Right lobe of liver (tissue), 6 donors: ENCODE results near the gene LHFPL6. TPM values are rescaled to one million over a fixed set of nuclear protein-coding genes. Genes with fewer than 3 reads are reported as not detected.
A peak's percentile ranks its signal among the peaks of the same experiment; 100 is the strongest.

Experiments
- ATAC-seq, 4 donors: fragments of 200-7000 bp; cut with Tn5 transposase; one replicate each; pipeline ENCODE4 v1.9.1; 2020; ENCODE audit warnings: mild to moderate bottlenecking in 4 of 4, moderate library complexity in 4 of 4
- DNase-seq, 3 donors: peaks; one replicate each; pipeline ENCODE4 v3.0.0-alpha.2; 2020
- H3K27ac ChIP-seq, 3 donors: fragments of 200-600 bp; one replicate each; pipeline ENCODE4 v1.8.0; 2022
- H3K27me3 ChIP-seq, 2 donors: fragments of 200-600 bp; one replicate each; pipeline ENCODE4 v1.8.0; 2022
- H3K36me3 ChIP-seq, 4 donors: fragments of 200-600 bp; sonication (generic) in 1 of 4; one replicate each; pipeline versions ENCODE4 v1.5.1 to v1.8.0; 2017 to 2022; ENCODE audit warnings: control low read depth in 1 of 4
- H3K4me1 ChIP-seq, 4 donors: fragments of 200-600 bp; sonication (generic) in 1 of 4; one replicate each; pipeline versions ENCODE4 v1.5.1 to v1.8.0; 2017 to 2022; ENCODE audit warnings: control low read depth in 1 of 4
- H3K4me3 ChIP-seq, 3 donors: fragments of 200-600 bp; one replicate each; pipeline ENCODE4 v1.8.0; 2022
- H3K9me3 ChIP-seq, 4 donors: fragments of 200-600 bp; sonication (generic) in 1 of 4; one replicate each; pipeline versions ENCODE4 v1.5.1 to v1.8.0; 2017 to 2022; ENCODE audit warnings: control low read depth in 1 of 4
- POLR2A ChIP-seq: fragments of 450-650 bp; IDR thresholded peaks from one replicate; pipeline ENCODE4 v1.6.1; 2017; ENCODE audit warnings: antibody characterized with exemption, mild to moderate bottlenecking
- WGBS: methylation state at CpG from one replicate; pipeline ENCODE4 v1.1.6; 2018; ENCODE audit warnings: low coverage, low lambda C conversion rate; ENCODE audit not compliant: insufficient coverage; ENCODE audit errors: missing lambda C conversion rate; 5-methylcytosine and 5-hydroxymethylcytosine counted together
- intact Hi-C, 2 donors: fragments of 100-400 bp; cut with DNase I; formaldehyde crosslinking; loops; one replicate each; pipeline versions ENCODE4 v1.11.2 to v1.14.1; 2022
- total RNA-seq, 6 experiments: library from RNA; depleted of rRNA in 2 of 6; stranded (reverse); fragments of >200 nt in 2 of 6; fragmentation: NEBNext Ultra II Directional in 3 of 6; extraction: Animal tissue kit (Norgen Biotek cat#: 25700) in 3 of 6; gene quantifications; one replicate each; pipeline versions ENCODE4 v1.1.0 to v1.2.4, GENCODE V29; 2016 to 2023
- TF ChIP-seq, protein P1 (sequence below), 4 donors: fragments of 200-600 bp in 3 of 4; fragments of 450-650 bp in 1 of 4; IDR thresholded peaks; one replicate each; pipeline versions ENCODE4 v1.5.1 to v1.8.0; 2016 to 2022; ENCODE audit warnings: antibody characterized with exemption in 4 of 4, mild to moderate bottlenecking in 2 of 4
- donor health status: DM: no; HTN: yes; CAD: no.
- donor health status: DM: no; HTN: no; CAD: no.
- donor health status: DM: no; HTN: no; CAD: no.
- donor health status: DM: no; HTN: yes; CAD: no.
- donor health status: DM: no; HTN: yes; CAD: no.

The LHFPL6 gene
- total RNA-seq, 6 experiments from 2014 or later, result 3.0 to 8.4 (median 4.6) TPM

DNA sequence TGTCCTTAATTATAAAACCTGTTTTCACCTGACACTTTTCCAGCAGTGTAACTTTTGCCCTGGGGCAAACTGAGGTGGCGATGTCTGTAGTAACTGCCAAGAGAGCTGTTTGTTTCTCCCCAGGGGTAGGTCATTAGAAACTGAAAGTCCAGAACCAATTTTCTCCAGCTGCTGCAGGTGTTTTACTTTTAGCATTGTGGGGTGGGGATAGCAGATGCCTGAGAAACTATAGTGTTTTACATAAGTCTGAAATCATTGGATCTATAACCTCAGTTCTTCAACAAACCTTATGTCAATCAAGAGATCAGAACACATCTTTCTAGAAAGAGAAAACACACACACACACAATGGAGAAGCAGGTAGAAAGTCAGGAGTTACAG lies 92.7 kb downstream of the LHFPL6 start:
- peak in 2 of 4 donors; percentile 25 to 82 for ATAC-seq
- WGBS, result 8% methylated on average over 1 of the region's 1 CpG

DNA sequence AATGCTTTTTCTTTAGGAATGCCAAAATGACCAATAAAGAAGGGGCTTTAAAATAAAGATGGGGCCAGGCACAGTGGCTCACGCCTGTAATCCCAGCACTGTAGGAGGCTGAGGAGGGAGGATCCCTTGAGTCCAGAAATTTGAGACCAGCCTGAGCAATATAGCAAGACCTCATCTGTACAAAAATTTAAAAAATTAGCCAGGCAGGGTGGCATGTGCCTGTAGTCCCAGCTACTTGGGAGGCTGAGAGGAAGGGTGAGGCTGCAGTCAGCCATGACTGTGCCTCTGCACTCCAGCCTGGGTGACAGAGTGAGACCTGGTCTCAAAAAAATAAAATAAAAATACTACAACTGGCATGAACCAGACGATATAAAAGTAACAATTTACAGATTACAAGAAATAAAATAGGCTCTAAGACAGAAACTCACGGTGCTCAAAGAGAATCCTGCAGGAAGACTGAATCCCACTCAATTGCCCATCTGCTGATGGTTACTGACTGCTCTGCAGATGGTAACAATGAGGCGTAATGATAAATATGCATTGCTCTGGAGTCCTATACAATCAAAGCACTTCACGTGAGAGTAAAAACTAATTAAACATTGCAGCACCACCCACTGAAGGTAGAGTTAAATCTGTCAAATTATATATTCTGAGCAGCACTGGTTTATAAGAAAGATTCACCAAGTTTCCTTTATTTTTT lies 93.2 kb downstream of the LHFPL6 start:
- no peak for ATAC-seq
- no peak overlapping the region for H3K4me3 ChIP-seq

More for the DNA sequence above, 92.7 kb downstream of the LHFPL6 start:
- no peak overlapping the region for H3K27ac ChIP-seq
- no peak overlapping the region for H3K4me3 ChIP-seq
- H3K9me3 ChIP-seq, result no peaks in the 10 kb centered on the region
- TF ChIP-seq POLR2A, result no peak
- TF ChIP-seq, protein P1, sequence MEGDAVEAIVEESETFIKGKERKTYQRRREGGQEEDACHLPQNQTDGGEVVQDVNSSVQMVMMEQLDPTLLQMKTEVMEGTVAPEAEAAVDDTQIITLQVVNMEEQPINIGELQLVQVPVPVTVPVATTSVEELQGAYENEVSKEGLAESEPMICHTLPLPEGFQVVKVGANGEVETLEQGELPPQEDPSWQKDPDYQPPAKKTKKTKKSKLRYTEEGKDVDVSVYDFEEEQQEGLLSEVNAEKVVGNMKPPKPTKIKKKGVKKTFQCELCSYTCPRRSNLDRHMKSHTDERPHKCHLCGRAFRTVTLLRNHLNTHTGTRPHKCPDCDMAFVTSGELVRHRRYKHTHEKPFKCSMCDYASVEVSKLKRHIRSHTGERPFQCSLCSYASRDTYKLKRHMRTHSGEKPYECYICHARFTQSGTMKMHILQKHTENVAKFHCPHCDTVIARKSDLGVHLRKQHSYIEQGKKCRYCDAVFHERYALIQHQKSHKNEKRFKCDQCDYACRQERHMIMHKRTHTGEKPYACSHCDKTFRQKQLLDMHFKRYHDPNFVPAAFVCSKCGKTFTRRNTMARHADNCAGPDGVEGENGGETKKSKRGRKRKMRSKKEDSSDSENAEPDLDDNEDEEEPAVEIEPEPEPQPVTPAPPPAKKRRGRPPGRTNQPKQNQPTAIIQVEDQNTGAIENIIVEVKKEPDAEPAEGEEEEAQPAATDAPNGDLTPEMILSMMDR (IDR thresholded peaks at IDR 0.05), result no peak
- no peak for DNase-seq
- H3K4me1 ChIP-seq, result no peaks in the 10 kb centered on the region
- no peaks in the 10 kb centered on the region for H3K27me3 ChIP-seq
- no peaks in the 10 kb centered on the region for H3K36me3 ChIP-seq
- intact Hi-C loops, result no loop called here

DNA sequence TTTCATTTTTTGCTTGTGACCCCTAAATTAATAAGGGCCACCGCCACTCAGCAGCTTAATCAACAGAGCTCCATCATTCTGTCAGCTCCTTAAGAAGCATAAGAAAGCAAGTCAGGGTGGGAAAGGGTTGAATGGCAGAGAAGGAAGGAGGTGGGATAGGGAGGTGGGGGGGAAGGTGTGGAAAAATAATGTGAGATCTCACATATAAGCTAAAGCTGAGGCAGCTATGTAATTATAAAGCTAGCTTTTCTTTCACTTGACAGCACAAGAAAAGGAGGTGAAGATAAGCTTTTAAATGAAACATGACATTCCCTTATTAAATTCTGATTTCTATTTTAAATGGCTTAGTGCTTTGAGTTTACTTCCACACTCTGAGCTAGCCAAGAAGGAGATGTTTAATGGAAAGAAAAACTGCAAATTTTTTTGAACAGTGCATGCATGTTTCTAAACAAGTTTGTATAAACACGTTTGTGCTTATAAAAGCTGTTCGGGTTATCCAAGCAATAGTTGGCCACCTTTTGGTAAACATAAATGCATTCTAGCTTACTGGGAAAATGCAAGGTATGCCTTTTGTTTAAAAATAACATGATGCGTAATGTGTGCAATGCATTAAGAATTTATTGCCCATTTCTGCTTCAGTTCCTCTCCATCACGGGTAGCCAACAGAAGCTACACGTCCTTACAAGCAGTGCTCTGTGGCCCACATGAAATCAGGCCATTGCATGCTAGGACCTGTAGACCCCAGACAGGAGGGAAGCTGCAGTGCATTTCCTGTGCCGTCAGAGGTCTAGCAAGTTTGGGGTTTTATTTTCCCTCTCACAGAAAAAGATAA lies 96.2 kb downstream of the LHFPL6 start:
- intact Hi-C loops, result no loop called here
- no peak for ATAC-seq
- TF ChIP-seq, protein P1 (IDR thresholded peaks at IDR 0.05), result no peak
- no peak for TF ChIP-seq POLR2A
- 43% methylated on average over 7 of the region's 7 CpGs for whole genome bisulfite sequencing
- no peak overlapping the region for H3K4me3 ChIP-seq
- H3K4me1 ChIP-seq, result no peaks in the 10 kb centered on the region
- no peak overlapping the region for H3K27ac ChIP-seq
- H3K9me3 ChIP-seq, result no peaks in the 10 kb centered on the region
- H3K27me3 ChIP-seq, result no peaks in the 10 kb centered on the region
- DNase-seq, result no peak
- H3K36me3 ChIP-seq, result no peaks in the 10 kb centered on the region

More for the DNA sequence above, 93.2 kb downstream of the LHFPL6 start:
- Histone ChIP-seq H3K27ac (no peak overlapping the region), H3K9me3 (no peaks in the 10 kb centered on the region), H3K36me3 (no peaks in the 10 kb centered on the region), H3K4me1 (no peaks in the 10 kb centered on the region), H3K27me3 (no peaks in the 10 kb centered on the region)
- 44% methylated on average over 5 of the region's 5 CpGs for WGBS
- no peak for TF ChIP-seq POLR2A
- TF ChIP-seq, protein P1 (IDR thresholded peaks at IDR 0.05), result no peak
- no peak for DNase-seq
- intact Hi-C loops, result no loop called here

DNA sequence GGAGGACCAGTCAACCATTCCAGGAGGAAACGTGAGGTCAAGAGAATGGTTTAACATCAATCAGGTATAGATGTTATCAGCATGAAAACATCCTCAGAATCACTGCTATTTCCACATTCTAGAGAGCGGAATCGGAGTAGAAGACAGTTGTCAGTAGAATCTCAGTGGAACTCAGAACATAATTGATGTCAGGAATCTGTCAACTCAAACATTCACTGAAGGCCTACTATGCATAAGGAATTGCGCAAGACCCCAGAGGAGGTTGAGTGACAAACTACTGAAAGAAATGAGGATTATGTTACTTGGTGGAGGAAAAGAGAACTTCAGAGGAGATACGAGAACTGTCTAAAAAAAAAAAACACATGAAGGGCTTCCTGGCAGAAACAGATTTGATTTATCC lies 97.8 kb downstream of the LHFPL6 start:
- intact Hi-C loops, result no loop called here
- ATAC-seq (no peak), DNase-seq (no peak)
- no peak overlapping the region for H3K4me3 ChIP-seq
- H3K4me1 ChIP-seq, result no peaks in the 10 kb centered on the region
- no peaks in the 10 kb centered on the region for H3K36me3 ChIP-seq
- 65% methylated on average over 5 of the region's 5 CpGs for WGBS
- H3K27ac ChIP-seq, result no peak overlapping the region
- H3K9me3 ChIP-seq, result no peaks in the 10 kb centered on the region
- no peaks in the 10 kb centered on the region for H3K27me3 ChIP-seq
- TF ChIP-seq POLR2A, result no peak
- TF ChIP-seq, protein P1 (IDR thresholded peaks at IDR 0.05), result no peak
